HG02623 (cell line): ENCODE data around the gene C6orf136.
A peak's percentile ranks its signal among the peaks of the same experiment; 100 is the strongest.
"Not testable (repeated sequence)": the region's sequence is repeated elsewhere in the genome, so short reads cannot be mapped to it uniquely, and the experiment has no call there.

ENCODE experiments used
- ATAC-seq: cut with Tn5 transposase; IDR thresholded peaks from one replicate; pipeline ENCODE4 v1.9.1; 2021; ENCODE audit warnings: moderate library complexity; ENCODE audit not compliant: unreplicated experiment

The C6orf136 gene

DNA sequence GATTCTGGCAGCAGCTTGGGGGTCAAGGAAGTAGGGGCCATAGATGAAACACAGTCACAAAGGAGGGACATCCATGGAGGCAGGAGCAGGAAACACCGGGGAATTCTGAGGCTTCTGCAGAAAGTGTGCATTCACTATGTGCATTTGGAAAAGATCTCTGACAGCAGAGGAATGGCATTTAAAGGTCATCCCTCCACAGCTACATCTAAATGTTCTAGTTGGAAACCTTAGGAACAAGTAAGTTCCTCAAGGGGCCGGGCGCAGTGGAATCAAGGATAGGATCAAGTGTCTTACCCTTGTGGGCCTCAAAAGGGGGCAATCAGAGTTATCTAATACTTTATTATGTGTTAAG is 8.8 kb downstream of the C6orf136 start:
- ATAC-seq: no peak

DNA sequence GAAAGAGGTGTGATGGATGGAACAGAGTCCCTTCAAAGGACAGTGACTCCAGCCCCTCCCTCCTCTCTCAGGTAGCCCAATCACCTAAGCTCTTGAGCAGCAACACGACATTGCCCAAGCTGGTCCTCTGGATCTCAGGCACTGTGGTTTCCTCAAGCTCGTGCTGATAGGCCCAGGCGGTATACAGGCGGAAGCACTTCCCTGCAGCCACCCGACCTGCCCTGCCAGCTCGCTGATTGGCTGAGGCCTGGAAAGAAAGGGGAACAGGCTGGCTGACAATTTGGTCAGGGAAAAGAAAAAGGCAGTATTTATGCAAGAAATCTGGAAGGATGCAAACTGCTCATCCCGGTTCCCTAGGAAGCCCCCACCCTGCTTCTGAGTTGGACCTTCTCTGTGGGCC is 9.6 kb downstream of the C6orf136 start:
- ATAC-seq: no peak

DNA sequence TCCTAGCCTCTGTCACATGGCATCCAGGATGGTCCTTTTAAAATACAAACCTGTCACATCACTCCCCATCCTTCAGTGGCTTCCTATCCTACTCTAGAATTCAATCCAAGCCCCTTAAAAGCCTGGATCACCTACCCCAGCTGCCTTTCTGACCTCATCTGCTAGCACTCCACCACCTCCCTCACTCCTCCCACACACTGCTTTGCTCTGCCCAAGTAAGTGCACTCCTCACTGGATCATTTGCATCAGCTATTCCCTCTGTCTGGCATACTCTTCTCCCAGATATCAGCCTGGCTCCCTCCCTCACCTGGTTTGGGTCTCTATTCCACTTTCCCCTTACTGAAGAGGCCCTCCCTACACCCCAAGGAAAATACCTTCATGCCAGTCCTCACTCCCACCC is 10.5 kb downstream of the C6orf136 start:
- no peak for ATAC-seq

DNA sequence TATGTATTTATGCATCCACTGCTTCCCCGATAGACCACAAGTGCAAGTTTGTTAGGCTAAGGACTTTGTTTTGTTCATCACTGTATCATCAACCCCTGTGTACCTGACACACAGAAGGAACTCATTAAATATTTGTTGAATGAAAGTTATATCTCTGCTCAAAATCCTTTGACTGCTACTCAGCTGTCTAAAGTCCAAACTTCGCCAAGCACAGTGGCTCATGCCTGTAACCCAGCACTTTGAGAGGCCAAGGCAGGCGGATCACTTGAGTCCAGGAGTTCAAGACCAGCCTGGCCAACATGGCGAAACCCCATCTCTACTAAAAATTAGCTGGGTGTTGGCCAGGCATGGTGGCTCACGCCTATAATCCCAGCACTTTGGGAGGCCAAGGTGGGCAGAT is 11.0 kb downstream of the C6orf136 start:
- ATAC-seq: not testable (repeated sequence)

DNA sequence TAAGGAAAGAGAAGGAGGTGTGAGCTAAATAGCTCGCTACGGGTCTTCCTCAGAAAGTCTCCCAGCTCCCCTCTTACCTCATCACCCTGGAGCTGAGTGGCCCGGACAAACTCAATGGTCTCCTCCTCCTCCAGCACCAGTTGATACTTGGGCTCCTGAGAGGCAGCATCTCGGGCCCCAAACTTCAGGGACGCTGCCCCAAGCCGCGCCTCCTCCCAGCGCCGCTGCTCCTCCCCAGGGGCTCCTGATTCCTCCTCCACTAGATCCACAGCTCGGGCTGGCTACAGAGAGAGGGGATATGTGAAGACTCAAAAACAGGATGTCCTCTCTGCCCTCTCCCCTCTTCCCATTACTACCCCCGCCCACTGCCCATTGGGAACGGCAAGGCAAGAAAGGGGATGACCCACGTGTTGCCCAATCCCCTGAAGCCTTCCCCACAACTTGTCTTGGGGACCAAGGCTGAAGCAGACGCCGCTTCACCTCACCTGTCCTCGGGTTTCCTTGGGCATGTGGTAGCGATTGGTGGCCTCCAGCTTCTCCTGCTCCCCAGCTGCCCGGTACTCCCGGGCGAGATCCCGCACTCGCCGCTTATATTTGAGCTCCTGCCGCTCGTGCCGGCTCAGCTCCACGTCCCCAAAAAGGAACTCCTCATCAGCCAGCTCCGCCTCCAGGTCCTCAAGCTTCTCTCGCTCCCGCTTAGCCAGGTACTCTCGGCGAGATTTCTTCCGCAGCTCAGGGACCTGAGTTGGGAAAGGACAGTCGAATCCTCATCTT is 18.2 kb downstream of the C6orf136 start:
- no peak for ATAC-seq

DNA sequence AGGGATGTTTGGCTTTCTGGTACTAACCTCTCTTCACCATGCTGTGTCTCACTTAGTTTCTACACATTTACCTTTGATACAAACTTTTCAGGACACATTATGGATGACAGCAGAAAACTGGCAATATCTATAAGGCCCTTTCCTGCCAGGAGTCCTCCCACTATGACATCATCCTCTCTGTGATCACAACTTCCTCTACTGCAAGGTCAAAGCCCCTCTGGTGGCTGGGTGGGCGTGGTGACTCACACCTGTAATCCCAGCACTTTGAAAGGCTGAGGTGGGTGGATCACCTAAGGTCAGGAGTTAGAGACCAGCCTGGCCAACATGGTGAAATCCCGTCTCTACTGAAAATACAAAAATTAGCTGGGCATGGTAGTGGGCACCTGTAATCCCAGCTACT is 19.4 kb downstream of the C6orf136 start:
- ATAC-seq: not testable (repeated sequence)

DNA sequence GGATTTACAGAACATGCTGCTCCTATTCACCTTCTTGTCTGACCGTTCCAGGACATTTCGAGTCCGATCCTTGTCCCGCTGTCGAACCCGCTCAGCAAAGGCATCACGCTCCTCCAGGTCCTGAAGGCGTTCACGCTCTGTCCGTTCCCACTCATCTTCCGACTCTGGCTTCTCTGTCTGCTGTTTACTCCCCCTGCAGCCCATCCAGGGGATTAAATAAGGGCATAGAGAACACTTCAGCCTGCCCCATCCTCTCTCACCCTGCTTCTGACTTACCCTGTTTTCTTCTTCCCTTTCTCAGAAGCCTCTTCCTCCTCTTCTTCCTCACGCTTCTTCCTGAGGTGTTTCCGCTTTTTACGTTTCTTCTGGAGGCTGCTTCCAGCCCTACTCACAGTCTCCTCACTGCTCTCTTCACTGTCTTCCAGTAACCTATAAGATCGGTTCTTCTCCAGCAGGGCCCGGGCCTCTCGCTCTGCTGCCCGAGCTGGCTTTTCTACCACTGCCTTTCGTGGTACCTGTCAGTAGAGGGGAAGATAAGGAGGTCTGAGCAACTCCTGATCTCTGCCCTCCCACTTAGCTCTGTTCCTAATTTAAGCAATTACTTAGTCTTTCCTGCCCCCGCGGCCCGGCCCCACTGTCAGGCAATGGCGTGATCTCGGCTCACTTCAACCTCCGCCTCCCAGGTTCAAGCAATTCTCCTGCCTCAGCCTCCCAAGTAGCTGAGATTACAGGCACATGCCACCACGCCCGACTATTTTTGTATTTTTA is 24.0 kb downstream of the C6orf136 start:
- ATAC-seq: no peak

DNA sequence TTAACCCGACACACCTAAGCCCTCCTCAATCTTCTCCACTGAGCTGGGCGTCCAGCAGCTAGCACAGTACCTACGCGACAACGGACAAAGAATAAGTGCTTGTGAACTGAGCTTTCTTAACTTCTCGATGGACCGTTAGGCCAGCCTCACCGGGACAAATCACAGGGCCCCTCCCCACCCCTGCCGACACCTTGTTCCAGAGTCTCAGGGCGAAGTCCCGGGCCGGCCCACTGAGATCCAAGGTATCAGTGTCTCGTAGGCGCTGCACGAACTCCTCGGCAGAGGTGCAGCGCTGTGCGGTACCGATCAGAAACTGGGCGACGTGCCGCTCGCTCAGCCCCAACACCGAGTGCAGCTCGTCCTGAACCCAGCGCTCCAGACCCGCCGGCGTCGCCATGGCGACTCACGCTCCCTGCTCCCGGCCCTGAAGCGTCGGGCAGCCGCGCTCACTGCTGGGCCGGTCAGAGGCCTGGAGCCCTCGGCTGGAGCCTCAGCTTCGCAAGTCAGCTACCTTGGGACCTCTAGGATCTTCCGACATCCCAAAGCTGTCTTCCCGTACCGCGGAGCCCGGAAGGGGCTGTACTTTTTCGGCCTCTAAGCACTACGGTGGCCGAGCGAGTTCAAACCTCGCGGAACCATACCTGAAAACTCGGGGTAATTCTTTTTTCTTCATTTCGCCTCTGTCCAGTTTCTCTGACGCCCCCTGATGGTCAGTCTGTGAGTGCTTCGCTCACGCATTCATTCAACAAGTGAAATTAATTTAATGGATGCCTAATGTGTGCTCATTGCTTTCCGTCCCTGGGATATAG is 25.7 kb downstream of the C6orf136 start, which contains the start of gene DHX16:
TSS of gene DHX16 (minus strand) at position 562 of the 809 bp plus-strand sequence. CDS start at position 397, 165 bp downstream.
- peak; percentile 64 for ATAC-seq

DNA sequence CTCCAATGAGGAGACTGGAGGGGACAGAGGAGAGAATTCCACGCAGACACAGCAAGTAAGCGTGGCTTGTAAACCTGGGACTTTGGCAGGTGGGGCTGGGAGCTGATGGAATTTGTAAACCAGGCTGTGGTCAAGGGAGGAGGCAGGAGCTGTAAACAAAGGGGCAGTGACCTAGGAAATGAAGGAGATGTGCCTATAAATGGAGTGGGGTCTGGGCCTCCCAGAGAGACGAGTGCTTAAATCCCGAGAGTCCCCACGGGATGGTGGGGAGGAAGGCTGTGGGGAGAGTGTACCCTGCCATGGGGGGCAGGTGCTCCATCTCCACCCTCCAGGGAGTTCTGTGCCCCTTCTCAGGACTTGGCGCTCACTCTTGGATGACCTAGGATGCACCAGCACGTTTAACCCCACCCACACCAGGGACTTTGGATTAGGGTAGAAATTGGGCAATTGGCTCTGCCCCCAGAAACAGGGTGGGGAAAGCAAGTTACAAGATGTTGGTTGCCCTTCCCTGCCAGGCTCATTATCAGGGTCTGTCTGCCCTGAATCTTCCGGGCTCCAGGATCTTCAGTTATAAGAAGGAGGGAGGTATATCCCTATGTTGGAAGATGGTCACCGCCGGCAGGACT is 29.8 kb downstream of the C6orf136 start:
- ATAC-seq: no peak

DNA sequence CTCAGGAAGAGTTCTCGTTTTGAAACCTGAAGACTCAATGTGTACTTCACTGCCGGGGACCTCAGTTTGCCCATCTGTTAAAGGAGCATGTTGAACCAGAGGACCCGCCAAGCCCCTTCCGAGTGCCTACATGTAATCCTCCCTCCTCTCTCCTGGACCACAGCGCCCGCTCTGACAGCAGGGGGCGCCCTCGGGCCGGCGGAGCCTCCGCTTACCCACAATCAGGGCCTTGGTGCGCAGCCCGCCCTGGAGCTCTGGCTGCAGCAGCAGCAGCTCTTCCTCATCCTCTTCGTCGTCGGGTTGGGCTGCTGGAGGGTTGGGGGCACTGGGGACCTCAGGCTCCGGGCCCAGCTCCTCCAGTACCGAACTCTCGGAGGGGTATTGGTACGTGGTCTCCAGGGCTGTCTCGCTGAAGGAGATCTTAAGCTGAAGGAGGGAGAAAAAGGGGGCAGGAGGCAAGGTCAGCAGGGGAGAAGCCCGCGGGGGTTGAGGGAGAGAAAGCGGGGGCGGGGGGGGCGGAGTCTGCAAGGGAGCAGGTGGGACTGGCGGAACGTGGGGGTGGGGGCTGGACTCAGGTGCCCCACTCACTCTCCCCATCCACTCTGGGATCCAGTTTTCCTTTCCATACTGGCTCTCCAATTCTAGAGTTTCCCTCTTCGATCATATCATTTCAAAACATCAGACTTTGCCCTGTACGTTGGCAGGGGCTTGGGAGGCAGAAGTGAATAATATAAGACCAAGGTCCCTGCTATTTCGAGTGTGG is 32.2 kb downstream of the C6orf136 start:
- ATAC-seq: peak; percentile 41

DNA sequence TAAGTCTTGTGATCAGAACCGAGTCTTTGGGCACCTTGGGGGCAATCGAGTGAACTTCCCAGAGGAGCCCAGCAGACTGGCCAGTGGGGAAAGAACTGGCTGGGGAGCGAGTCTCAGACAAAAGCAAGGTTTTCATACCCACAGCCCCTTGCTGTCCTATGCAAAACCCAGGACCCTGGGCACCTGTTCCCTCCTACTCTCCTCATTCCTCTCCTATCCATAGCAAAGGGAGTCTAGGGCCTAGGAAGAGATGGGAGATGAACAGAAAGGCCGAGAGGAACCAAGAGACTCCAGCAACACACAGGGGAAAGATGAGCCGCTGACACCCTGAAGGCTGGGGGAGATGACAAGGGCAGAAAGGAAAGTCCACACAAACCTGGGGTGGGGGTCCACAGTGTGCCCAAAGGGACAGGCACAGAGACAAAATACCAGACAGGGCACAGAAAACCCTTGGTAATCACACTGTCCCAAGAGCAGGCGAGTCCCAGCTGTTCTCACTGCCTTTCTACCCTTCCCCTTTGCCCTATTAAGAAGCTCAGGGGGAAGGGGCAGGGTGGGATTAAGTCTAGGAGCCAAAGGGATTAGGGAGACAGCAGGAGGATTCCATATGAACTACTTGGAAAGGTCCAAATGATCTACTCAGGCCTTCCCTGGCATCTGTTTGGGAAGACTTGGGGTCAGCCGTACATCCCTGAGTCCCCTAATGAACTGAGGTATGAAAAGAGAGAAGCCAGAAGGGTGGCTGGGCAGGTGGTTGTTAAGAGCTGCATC is 33.0 kb downstream of the C6orf136 start:
- no peak for ATAC-seq

DNA sequence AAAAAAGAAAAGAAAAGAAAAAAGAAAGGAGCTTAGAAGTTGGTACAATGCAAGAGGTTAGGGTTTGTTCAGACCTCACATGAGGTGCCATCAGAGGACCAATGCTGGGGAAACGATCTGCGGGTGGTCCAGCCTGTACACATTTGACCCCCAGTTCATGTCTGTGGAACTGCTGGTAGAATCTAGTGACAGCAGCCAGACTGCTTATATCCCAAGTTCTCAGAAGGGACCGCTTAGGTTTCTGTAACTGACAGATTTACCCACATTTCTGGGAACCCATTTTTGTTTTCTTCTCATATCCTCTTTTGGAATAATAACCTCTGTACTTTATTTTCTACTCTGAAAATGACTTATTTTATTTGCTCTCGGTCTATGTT is 34.8 kb downstream of the C6orf136 start:
- no peak for ATAC-seq

DNA sequence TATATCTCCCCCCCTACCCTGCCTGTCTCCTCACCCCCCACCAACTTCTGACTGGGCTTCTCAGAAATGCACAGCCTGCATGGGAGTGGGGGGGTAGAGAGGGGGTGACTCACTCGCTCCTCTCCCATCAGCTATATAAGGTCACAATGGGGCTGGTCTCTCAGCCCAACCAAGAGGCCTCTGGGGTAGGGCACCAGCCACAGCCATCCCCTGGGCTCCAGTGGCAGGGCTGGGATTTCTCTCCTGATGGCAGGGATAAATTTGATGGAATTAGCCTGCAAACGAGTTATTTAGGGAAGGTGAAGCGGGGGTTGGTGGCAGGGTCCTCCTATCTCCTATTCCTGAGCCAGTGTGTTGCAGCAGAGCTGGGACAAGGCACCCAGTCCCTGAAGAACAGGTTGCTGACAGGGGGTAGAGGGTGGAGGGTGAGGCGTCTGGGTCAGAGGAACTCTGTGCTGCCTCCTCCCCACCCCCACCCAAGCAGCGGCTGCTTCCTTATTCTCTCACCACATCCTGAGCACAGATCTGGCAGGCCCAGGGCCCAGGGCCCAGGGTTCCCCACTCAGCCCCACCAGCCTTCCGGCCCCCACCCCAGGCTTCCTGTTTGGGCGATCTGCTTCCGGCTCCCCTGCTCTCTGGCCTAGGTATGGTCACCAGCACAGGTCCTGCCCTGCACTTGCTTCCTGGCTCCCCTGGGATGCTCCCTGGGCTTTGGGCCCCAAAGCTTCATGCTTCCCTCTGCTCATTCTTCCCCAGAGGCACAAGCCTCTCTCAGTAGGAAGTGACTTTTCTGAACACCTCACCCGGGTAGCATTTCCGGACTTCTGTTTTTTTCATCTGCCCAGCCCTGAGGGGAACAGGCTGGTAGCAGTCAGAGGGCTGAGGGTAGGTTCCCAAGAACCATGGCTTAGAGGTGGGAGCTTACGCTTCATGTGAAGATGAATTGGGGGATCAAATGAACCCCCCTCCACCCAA is 35.5 kb downstream of the C6orf136 start:
- peak; percentile 38 for ATAC-seq

DNA sequence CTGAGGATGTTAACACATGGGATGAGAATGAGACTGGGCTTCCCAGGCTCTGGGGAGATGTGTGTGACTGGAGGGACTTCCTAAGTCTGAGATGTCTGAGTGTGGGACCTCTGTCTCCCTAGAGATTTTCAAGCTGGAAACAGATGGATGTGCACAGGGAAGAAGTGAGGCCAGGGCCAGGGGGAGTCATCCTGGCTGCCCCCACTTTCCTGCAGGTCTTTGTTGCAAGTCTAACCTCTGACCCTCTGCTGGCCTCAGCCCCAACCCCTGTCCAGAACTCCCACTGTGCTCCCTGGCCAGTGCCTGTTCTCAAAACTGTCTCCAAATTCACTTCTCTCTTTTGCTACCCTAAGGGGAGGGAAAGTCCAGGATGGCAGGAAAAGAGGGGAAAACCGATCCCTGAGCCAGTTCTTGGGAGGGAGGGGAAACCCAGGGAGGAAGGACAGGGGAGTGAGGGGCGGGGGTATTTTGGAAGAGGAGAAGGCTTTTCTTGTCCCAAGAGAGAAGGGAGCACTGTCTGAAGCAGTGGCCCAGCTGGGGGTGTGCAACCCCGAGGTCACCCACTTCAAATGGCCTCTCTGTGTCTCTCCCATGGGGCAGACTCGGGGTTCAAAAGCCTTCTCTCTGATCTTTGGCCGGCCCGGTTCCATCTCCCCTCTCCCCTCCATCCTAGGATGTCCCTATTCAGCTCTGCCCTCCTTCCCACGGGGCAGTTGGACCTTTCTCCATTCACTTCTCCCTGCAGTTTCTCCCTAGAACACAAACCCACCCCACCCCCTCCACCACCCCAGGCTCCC is 36.4 kb downstream of the C6orf136 start:
- ATAC-seq: no peak

DNA sequence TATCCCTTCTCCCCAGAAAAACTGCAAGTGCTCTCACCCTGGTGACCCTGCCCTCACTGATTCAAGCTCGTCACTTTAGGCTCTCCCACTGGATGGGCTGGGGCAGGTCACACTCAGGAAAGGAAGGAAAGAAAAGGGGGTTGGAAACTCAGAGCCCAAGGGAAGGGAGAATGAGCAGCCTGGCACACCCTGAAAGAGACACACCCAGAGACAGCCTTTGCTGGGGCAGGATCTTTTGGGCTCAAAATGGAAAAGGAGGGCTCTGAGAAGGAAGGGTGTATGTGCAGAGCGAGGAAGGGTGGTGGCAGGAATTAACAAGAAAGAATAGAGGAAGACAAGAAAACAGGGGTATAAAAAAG is 37.0 kb downstream of the C6orf136 start:
- ATAC-seq: no peak

DNA sequence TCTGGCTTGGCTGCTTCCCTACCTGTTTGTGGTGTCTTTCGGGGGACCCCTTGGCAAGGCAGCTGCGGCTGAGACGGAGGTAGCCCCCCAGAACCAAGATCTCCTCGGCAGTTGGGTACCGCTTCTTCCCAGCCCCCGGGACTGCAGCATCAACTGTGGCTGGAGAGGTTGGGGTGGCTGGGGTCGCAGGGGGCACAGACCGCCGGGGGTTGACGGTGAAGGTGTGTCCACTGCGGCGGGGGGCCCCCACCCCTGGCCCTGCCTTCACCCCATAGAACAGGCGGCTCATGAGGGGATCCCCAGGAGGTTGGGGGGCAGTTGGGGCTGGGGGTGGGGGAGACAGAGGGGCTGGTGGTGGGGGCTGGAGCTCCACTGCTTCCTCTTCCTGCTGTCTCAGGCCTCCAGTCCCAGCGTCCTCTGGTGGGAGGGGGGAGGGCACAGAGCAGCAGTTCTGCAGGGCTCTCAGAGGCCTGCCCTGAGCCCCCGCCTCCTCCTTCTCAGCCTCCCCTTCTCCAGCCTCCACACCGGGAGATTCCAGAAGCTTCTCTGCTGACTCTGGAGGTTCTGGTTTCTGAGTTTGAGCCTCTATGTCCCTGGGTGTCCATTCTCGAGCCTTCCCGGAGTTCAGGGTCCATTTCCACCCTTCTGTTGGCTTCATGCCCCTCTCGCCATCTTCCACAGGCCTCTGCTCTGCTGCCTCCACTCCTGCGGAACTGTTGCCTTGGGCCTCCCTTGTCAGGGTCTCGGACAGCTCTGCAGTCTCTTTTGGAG is 37.6 kb downstream of the C6orf136 start:
- no peak for ATAC-seq
